ENCODE data around the gene EFNA5.
"Not testable (repeated sequence)": the region's sequence is repeated elsewhere in the genome, so short reads cannot be mapped to it uniquely, and the experiment has no call there.

EFNA5 gene

GRCh38 chr5:107451028-107451427 lies 219.7 kb downstream of the EFNA5 start:
- DNase-seq: no peak

DNA sequence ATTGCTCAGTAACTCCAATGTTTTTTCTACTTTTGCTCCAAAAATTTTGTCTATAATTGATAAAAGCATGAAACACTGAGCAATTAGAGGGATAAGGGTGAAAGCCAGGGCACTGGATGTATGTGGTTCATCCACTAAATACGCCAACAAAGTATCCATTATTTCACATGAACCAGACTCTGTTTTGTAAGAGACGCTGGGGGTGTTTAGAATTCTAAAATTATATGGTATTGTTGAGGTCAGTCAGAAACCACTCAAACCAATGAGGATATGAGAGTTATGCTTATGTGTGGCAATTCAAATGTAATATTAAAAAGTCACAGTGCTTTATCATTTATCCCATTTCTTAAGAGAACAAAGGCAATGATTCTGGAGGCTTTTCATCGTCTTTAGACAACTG lies 220.2 kb downstream of the EFNA5 start:
- no peak for DNase-seq

GRCh38 chr5:107449369-107449768 lies 221.4 kb downstream of the EFNA5 start:
- DNase-seq: no peak

DNA sequence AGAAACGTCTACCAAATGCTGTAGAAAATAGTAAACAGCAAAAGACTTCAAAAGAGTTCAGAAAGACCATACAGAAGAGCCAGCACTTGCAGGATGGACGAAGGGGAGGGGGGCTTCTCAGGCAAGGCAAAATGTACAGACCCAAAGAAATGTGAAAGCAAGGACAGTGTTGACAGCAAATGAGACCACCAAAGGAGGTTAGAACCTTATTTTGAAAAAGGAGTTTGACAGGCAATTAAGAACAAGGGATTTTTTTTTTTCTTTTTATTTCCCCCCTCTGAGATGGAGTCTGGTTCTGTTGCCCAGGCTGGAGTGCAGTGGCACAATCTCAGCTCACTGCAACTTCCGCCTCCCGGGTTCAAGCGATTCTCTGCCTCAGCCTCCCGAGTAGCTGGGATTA lies 223.2 kb downstream of the EFNA5 start:
- DNase-seq: no peak

- DNase-seq: no peak
Measured at GRCh38 chr5:107446972-107447371, 223.8 kb downstream of the EFNA5 start.

GRCh38 chr5:107444300-107444699 lies 226.4 kb downstream of the EFNA5 start:
- no peak for DNase-seq

DNA sequence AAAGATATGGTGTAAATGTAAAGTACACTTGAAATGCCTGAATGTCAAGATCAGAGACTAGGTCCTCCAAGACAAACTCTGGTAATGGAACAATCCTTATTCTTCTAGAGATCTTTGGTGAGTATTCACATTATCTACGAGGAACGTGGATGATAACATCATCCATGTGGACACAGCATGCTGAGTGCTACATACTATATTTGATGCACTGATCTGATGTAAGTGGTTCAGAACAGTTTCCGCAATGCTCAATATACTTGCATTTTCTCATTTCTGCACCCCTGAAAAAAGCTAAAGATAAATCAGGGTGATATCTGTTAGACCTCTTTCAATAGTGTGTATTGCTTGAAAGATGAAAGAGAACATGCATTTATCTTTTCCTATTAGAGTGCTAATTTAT lies 226.8 kb downstream of the EFNA5 start:
- DNase-seq: no peak

DNA sequence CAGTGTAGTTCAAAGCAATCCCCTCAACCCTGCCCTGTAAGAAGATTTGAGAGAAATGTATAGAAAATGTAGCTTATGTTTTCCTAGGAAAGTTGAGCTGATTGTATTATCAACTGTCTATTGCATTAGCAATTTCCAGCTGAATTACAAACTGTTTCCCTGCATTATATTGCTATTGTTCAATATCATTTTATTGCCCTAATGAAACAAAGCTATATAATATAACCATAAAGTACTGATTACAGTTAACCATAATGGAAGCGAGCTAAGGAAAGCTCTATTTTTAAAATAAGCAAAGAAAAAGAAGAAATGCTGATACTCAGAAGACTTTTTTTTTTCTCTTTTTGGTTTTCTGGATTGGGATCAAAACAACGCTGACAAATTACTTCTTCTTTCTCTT lies 228.3 kb downstream of the EFNA5 start:
- no peak for DNase-seq

- DNase-seq: no peak
Measured at GRCh38 chr5:107439832-107440231, 230.9 kb downstream of the EFNA5 start.

DNA sequence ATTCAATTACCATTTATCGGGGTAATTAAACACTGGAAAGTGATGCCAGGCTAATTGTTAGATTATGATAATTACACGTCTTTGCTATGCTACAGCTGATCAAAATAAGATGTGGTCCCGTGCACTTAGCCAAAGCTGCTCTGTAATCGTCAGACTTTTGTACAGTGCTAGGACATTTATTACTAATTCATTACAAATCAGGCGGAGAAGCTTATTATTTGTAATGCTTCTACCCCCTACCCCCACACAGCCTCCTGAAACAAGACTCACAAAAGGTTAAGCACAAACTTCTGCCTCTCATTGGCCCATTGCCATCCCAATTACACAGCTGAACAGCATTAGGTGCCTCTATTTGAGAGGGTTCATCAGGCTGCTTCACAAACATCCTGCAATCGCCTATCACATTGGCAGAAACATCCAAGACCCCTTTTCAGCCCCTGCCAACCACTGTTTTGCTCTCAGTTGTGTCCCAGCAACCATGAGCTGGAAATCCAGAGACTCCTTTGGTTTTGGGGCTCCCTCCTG lies 232.7 kb downstream of the EFNA5 start:
- no peak for DNase-seq

- no peak for DNase-seq
Measured at GRCh38 chr5:107437154-107437553, 233.6 kb downstream of the EFNA5 start.

DNA sequence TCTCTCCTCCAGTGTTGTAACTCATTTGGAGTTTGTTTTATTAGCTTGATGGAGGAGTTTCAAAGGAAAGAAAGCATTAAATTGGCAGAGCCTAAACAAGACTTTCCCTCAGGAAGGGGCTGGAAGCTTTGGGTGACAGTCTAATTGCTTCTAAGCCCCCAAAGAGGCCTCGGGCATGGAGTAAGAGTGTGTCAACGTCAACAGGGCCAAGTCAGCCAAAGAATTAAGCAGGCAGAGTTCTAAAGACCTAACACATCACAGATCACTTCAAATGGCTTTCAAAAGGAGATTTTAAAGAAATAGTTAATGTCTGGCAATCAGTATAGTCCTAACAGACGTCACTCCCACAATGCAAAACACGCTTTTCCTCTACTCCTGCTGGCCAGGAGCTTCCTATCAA lies 234.5 kb downstream of the EFNA5 start:
- no peak for DNase-seq

DNA sequence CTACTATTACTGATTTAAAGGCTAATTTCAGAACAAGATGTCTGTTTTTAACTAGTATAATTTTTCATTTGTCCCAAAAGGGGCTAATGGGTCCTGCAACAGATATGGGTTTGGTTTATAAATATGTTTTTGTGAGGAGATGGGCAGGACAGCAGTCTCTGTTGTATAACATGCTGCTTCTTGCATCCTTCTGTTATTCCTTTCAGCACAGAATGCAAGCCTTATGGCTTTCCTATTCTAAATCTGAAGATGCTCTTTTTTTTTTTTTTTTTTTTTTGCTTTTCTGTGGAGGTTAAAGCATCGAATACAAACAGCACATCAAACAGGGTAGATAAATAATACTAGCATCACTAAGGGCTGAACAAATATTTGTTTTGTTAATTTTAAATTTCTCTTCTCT lies 235.7 kb downstream of the EFNA5 start:
- DNase-seq: no peak

DNA sequence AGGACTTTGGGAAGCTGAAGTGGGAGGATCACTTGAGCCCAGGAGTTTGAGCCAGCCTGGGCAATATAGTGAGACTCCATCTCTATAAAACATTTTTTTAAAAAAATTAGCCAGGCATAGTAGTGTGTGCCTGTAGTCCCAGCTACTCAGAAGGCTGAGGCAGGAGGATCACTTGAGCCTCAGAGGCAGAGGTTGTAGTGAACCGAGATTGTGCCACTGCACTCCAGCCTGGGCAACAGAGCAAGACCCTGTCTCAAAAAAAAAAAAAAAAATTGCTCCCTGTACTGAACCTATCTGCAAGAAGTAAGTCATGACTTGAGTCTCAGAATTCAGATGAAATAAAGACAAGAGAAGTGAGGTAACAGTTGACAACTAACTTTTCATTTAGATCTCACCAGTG lies 237.1 kb downstream of the EFNA5 start:
- not testable (repeated sequence) for DNase-seq

DNA sequence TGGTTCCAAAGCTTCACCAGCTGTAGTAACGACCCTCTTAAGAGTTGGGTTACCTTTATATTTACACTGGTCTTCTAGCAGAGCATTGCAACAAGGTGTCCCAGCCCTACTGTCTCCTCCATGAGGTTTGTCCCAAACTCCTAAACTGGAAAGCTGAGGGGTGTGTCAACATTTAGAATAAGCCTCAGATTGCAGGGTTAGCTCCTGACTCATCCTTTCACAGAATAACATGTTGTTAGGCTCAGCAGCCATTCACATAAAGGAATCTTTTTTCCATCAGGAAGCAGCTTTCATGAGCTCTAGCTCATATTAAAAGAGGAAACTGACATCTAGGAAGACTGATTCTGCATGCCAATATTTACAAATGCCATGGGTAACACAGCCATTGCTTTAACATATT lies 238.7 kb downstream of the EFNA5 start:
- DNase-seq: no peak

GRCh38 chr5:107431536-107431935 lies 239.2 kb downstream of the EFNA5 start:
- DNase-seq: no peak

DNA sequence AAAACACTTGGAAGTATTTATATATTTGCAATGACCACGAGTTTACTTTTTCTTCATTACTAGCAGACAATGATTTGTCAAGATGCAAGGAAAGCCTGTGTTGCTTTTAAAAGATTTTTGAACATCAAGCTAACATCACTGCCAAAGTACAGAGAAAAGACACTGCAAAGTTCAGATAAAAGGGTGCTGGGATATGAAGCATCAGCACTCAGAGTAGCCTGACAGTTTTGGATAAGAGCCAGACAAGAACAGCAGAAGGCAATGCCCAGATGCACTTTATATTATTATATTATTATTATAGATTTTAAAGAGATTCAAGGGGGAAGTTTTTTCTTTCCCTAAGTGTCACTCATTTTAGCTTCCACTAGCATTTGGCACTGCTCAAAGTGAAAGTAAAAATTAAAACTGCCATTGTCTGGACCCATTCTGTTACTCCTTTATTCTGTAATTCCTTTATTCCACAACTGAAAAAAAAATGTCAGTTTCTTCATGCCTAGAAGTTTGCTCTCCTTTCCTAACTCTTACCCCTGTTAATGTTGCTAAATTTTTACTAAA lies 240.6 kb downstream of the EFNA5 start:
- DNase-seq: no peak

DNA sequence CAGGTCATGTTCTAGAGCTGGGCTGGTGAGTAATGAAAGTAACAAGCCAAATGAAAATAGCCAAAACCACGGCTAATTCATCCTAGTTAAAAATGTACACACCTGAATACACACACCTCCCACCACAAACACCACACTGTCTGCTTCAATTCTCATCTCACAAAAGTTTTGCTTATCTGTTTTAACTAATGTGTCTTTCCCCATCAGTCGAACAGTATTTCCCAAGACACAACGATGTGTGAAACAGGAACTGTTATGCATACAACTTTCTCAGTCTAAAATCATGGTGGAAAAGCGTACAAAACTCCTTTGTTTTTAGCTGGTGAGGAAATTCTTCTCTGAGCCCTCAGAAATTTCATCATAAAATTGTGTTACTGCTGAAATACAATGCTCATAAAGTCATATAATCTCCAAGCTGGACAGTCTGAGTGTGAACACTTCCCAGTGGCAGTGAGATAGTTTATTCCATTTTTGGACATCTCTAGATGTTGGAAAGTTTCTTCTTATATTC lies 242.4 kb downstream of the EFNA5 start:
- no peak for DNase-seq

- DNase-seq: no peak
Measured at GRCh38 chr5:107426872-107427271, 243.9 kb downstream of the EFNA5 start.

- no peak for DNase-seq
Measured at GRCh38 chr5:107426209-107426608, 244.5 kb downstream of the EFNA5 start.

- DNase-seq: no peak
Measured at GRCh38 chr5:107425541-107426031, 245.2 kb downstream of the EFNA5 start.

DNA sequence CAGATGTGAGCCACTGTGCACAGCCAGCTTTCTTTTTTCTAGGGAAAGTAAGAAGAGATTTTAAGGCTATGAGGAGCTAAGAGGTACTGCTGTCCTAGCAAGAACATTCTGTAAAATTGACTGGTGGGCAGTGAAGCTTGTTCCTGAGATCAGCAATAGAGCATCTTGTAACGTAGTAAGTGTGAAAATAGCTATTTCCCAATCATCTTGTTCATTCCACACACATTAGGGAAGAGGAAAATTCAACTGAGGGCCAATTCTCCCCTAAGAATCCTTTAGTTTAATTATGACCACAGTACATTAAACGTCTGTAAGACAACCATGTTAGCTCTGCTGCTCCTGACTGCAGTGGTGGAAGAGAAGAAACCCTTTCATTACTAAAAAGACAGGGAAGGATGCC lies 246.2 kb downstream of the EFNA5 start:
- DNase-seq: no peak

DNA sequence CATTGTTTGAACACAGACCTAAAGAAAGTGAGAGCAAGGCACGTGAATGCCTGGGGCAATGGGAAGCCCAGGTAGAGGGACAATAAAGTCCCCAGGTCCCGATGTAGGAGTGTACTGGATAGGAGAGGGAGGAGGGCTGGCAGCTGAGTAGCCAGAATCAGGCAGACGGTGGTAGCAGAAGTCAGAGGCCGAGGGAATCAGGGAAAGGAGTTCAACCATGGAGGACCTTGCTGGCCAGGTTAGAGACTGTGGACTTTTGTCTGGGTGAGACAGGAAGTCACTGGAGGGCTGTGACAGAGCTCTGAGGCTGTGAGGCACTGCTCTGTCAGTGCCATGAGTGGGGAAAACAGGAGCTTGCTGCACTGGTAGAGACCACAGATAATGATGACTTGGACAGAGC lies 248.2 kb downstream of the EFNA5 start:
- no peak for DNase-seq

- no peak for DNase-seq
Measured at GRCh38 chr5:107419498-107419897, 251.2 kb downstream of the EFNA5 start.

DNA sequence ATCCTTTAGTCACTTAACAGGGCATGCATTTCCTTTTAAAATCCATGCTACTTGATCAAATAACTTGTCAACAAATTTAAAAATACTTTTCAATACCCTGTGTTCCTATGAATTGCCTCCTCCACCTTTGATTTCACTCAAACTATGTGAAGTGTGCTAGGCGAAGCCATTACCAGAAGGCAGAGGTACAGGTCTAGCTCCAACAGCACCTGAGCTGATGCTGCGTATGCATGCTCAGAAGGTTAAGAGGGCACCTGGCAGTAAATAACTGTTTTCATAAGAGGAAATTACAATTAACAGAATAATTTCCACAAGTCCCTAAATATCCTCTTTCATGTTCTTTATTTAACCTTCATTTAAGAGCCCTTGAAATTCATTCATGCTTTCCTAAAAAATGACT lies 251.8 kb downstream of the EFNA5 start:
- no peak for DNase-seq
